PC-3 (cell line): ENCODE measurements around the gene EPM2A. TPM values are rescaled to one million over a fixed set of nuclear protein-coding genes. Genes with fewer than 3 reads are reported as not detected.

Experiments used
- ATAC-seq: fragments of 200-7000 bp; cut with Tn5 transposase; 2 replicates; pipeline ENCODE4 v1.9.1; 2020; ENCODE audit warnings: mild to moderate bottlenecking, moderate library complexity
- BruUV-seq: library from RNA; stranded (reverse); fragments of 400-500 nt; replicated peaks from 2 replicates; lab custom pipeline; 2021; lab: Mats Ljungman, UMichigan
- CTCF ChIA-PET: fragments of 300-600 bp; sonication (Branson Sonifier 250); formaldehyde crosslinking; loops from one replicate; lab custom pipeline; 2022; ENCODE audit warnings: antibody characterized with exemption; lab: Charles Lee
- POLR2A ChIA-PET: fragments of 300-600 bp; sonication (Branson Sonifier 250); formaldehyde crosslinking; loops from one replicate; lab custom pipeline; 2022; ENCODE audit warnings: antibody characterized with exemption; ENCODE audit not compliant: unreplicated experiment; lab: Charles Lee
- DNase-seq: peaks from one replicate; pipeline ENCODE4 v3.0.0-alpha.2; 2015
- H2AFZ ChIP-seq: fragments of 300-600 bp; sonication (generic); 2 replicates; pipeline ENCODE4 v1.6.0; 2016; ENCODE audit warnings: antibody characterized with exemption, low read length
- H3F3A ChIP-seq: fragments of 300-600 bp; sonication (generic); one replicate; pipeline ENCODE4 v1.6.0; 2017; ENCODE audit warnings: antibody characterized with exemption, low read length, control low read depth, mild to moderate bottlenecking; ENCODE audit not compliant: unreplicated experiment
- H3K27ac ChIP-seq: fragments of 300-600 bp; sonication (generic); 2 replicates; pipeline ENCODE4 v1.5.1; 2016; ENCODE audit warnings: mild to moderate bottlenecking, low read length
- H3K27me3 ChIP-seq: fragments of 300-600 bp; sonication (generic); 2 replicates; pipeline ENCODE4 v1.6.1; 2016; ENCODE audit warnings: low read length, mixed read lengths
- H3K36me3 ChIP-seq: fragments of 300-600 bp; sonication (generic); 2 replicates; pipeline ENCODE4 v1.6.1; 2016; ENCODE audit warnings: low read depth, mixed run types, low read length, mixed read lengths
- H3K4me1 ChIP-seq: fragments of 300-600 bp; sonication (generic); 2 replicates; pipeline ENCODE4 v1.5.1; 2016; ENCODE audit warnings: low read length; ENCODE audit not compliant: insufficient read depth
- H3K4me2 ChIP-seq: fragments of 300-600 bp; sonication (generic); 2 replicates; pipeline ENCODE4 v1.6.0; 2016; ENCODE audit warnings: low read length
- H3K4me3 ChIP-seq: fragments of 300-600 bp; sonication (generic); 2 replicates; pipeline ENCODE4 v1.5.1; 2016; ENCODE audit warnings: mild to moderate bottlenecking, low read length, mixed read lengths
- H3K79me2 ChIP-seq: fragments of 300-600 bp; sonication (generic); 2 replicates; pipeline ENCODE4 v1.6.1; 2017; ENCODE audit warnings: low read length, mixed read lengths
- H3K9ac ChIP-seq: fragments of 300-600 bp; sonication (generic); 2 replicates; pipeline ENCODE4 v1.6.0; 2016; ENCODE audit warnings: mild to moderate bottlenecking, low read length
- H3K9me2 ChIP-seq: fragments of 300-600 bp; sonication (generic); replicated peaks from 2 replicates; pipeline ENCODE4 v1.6.1; 2016; ENCODE audit warnings: mixed run types, low read length, mixed read lengths
- H3K9me3 ChIP-seq: fragments of 300-600 bp; sonication (generic); 2 replicates; pipeline ENCODE4 v1.6.1; 2016; ENCODE audit warnings: low read length, mixed read lengths
- H4K20me1 ChIP-seq: fragments of 300-600 bp; sonication (generic); 2 replicates; pipeline ENCODE4 v1.6.1; 2016; ENCODE audit warnings: low read length, mixed read lengths
- CTCF ChIP-seq: fragments of 300-600 bp; sonication (generic); conservative IDR thresholded peaks from 2 replicates; pipeline ENCODE4 v1.5.1; 2017; ENCODE audit warnings: antibody characterized with exemption, low read depth, mild to moderate bottlenecking, low read length
- EZH2 ChIP-seq: fragments of 300-600 bp; sonication (generic); IDR thresholded peaks from one replicate; pipeline ENCODE4 v1.6.1; 2017; ENCODE audit warnings: antibody characterized with exemption, mild to moderate bottlenecking, low read length; ENCODE audit not compliant: unreplicated experiment
- EZH2phosphoT487 ChIP-seq: fragments of 300-600 bp; sonication (generic); IDR thresholded peaks from 2 replicates; pipeline ENCODE4 v1.6.1; 2018; ENCODE audit warnings: mild to moderate bottlenecking, antibody characterized with exemption, low read length, borderline replicate concordance
- intact Hi-C: fragments of 100-400 bp; cut with micrococcal nuclease; formaldehyde crosslinking; loops from 2 replicates; pipeline ENCODE4 v1.9.0; 2023
- total RNA-seq: library from RNA; depleted of rRNA; stranded (reverse); fragments of >200 nt; gene quantifications from 2 replicates; pipeline ENCODE4 v1.2.3, GENCODE V29; 2014

EPM2A gene
- total RNA-seq, 1 experiment from 2014 or later, result 2.9 TPM

- ATAC-seq (no peak), DNase-seq (no peak)
- ChIA-PET CTCF (no interaction called here), POLR2A (no interaction called here)
- no peaks in the 10 kb centered on the region for H3K27me3 ChIP-seq
- no peak overlapping the region for H3K4me2 ChIP-seq
- H2AFZ ChIP-seq, result no peak overlapping the region
- BruUV-seq, result no TSS peak
- intact Hi-C loops, result loop anchor here (5.0 kb wide), 1 partner anchor 157 kb away; no protein-coding TSS in a partner anchor
- TF ChIP-seq EZH2 (no peak), CTCF (no peak), EZH2phosphoT487 (no peak)
- H3F3A ChIP-seq, result no peaks in the 10 kb centered on the region
- no peak overlapping the region for H3K9ac ChIP-seq
- H3K4me1 ChIP-seq, result peaks cover 5% of the 10 kb centered on the region; the same call in 1 of the 2 replicates
- no peaks in the 10 kb centered on the region for H3K36me3 ChIP-seq
- H3K27ac ChIP-seq, result no peak overlapping the region
- no peaks in the 10 kb centered on the region for H3K9me3 ChIP-seq
- H3K4me3 ChIP-seq, result no peak overlapping the region
- no peaks in the 10 kb centered on the region for H4K20me1 ChIP-seq
- no peaks in the 10 kb centered on the region for H3K9me2 ChIP-seq
- H3K79me2 ChIP-seq, result no peaks in the 10 kb centered on the region
Measured at GRCh38 chr6:145729887-145730286, 5.4 kb downstream of the EPM2A start.

GRCh38 chr6:145728444-145729385 is 6.6 kb downstream of the EPM2A start:
- Histone ChIP-seq H3K36me3 (no peaks in the 10 kb centered on the region), H3K79me2 (no peaks in the 10 kb centered on the region), H3F3A (no peaks in the 10 kb centered on the region), H3K27ac (no peak overlapping the region), H3K9me2 (no peaks in the 10 kb centered on the region), H3K9me3 (no peaks in the 10 kb centered on the region), H4K20me1 (no peaks in the 10 kb centered on the region), H3K4me1 (no peaks in the 10 kb centered on the region), H3K27me3 (no peaks in the 10 kb centered on the region), H3K4me3 (no peak overlapping the region), H3K4me2 (no peak overlapping the region), H3K9ac (no peak overlapping the region), H2AFZ (no peak overlapping the region)
- TF ChIP-seq CTCF (no peak), EZH2phosphoT487 (no peak), EZH2 (no peak)
- ATAC-seq, result no peak
- ChIA-PET POLR2A (no interaction called here), CTCF (no interaction called here)
- BruUV-seq, result no TSS peak
- intact Hi-C loops, result no loop called here
- DNase-seq, result no peak
